HG03460 (cell line): Measurements from ENCODE around the gene ADAMTSL3.
"Not testable (repeated sequence)": the region's sequence is repeated elsewhere in the genome, so short reads cannot be mapped to it uniquely, and the experiment has no call there.

Experiments
- ATAC-seq: cut with Tn5 transposase; IDR thresholded peaks from one replicate; pipeline ENCODE4 v1.9.1; 2021; ENCODE audit not compliant: unreplicated experiment

The ADAMTSL3 gene

GRCh38 chr15:83739629-83740028 is 85.7 kb downstream of the ADAMTSL3 start:
- ATAC-seq: no peak

- no peak for ATAC-seq
Observed at GRCh38 chr15:83745771-83746170, 91.8 kb downstream of the ADAMTSL3 start.

GRCh38 chr15:83746231-83746630 is 92.3 kb downstream of the ADAMTSL3 start:
- ATAC-seq: no peak

- no peak for ATAC-seq
Observed at GRCh38 chr15:83747050-83747717, 93.3 kb downstream of the ADAMTSL3 start.

GRCh38 chr15:83747718-83748110 is 93.8 kb downstream of the ADAMTSL3 start:
- ATAC-seq: no peak

- ATAC-seq: no peak
Observed at GRCh38 chr15:83753872-83754493, 100.1 kb downstream of the ADAMTSL3 start.

GRCh38 chr15:83757291-83757690 is 103.4 kb downstream of the ADAMTSL3 start:
- ATAC-seq: not testable (repeated sequence)

GRCh38 chr15:83762367-83762766 is 108.4 kb downstream of the ADAMTSL3 start:
- no peak for ATAC-seq

GRCh38 chr15:83764201-83764838 is 110.4 kb downstream of the ADAMTSL3 start:
- ATAC-seq: no peak

GRCh38 chr15:83766339-83766738 is 112.4 kb downstream of the ADAMTSL3 start:
- no peak for ATAC-seq

GRCh38 chr15:83767741-83768140 is 113.8 kb downstream of the ADAMTSL3 start:
- ATAC-seq: no peak

- ATAC-seq: no peak
Observed at GRCh38 chr15:83769411-83769999, 115.6 kb downstream of the ADAMTSL3 start.

- ATAC-seq: no peak
Observed at GRCh38 chr15:83775738-83776137, 121.8 kb downstream of the ADAMTSL3 start.

- ATAC-seq: no peak
Observed at GRCh38 chr15:83776986-83777385, 123.1 kb downstream of the ADAMTSL3 start.

- ATAC-seq: no peak
Observed at GRCh38 chr15:83783227-83783626, 129.3 kb downstream of the ADAMTSL3 start.

- no peak for ATAC-seq
Observed at GRCh38 chr15:83784975-83785374, 131.1 kb downstream of the ADAMTSL3 start.

- no peak for ATAC-seq
Observed at GRCh38 chr15:83786336-83786735, 132.4 kb downstream of the ADAMTSL3 start.

GRCh38 chr15:83793069-83793468 is 139.1 kb downstream of the ADAMTSL3 start:
- no peak for ATAC-seq

GRCh38 chr15:83794209-83794608 is 140.3 kb downstream of the ADAMTSL3 start:
- ATAC-seq: no peak

GRCh38 chr15:83809345-83809744 is 155.4 kb downstream of the ADAMTSL3 start:
- ATAC-seq: no peak

- ATAC-seq: no peak
Observed at GRCh38 chr15:83810110-83810509, 156.2 kb downstream of the ADAMTSL3 start.

GRCh38 chr15:83813682-83814081 is 159.8 kb downstream of the ADAMTSL3 start:
- ATAC-seq: no peak
